ENCODE data around the gene HRCT1. TPM values are rescaled to one million over a fixed set of nuclear protein-coding genes. Genes with fewer than 3 reads are reported as not detected.
A peak's percentile ranks its signal among the peaks of the same experiment; 100 is the strongest.
"Not testable (repeated sequence)": the region's sequence is repeated elsewhere in the genome, so short reads cannot be mapped to it uniquely, and the experiment has no call there.

The HRCT1 gene
- total RNA-seq = not detected

GRCh38 chr9:35905912-35906679 is at the start of gene HRCT1:
TSS of gene HRCT1 (plus strand) at chr9:35906202. CDS start at chr9:35906288, 86 bp downstream.
- no peak for DNase-seq

GRCh38 chr9:35856206-35856605 is 49.8 kb upstream of the HRCT1 start:
- DNase-seq = no peak

- no peak for DNase-seq
These were observed 49.1 kb upstream of the HRCT1 start for GRCh38 chr9:35856882-35857281.

GRCh38 chr9:35858458-35858857 is 47.5 kb upstream of the HRCT1 start:
- DNase-seq = no peak

- no peak for DNase-seq
These were observed 46.6 kb upstream of the HRCT1 start for GRCh38 chr9:35859310-35859989.

GRCh38 chr9:35859990-35860339 is 46.0 kb upstream of the HRCT1 start:
- DNase-seq = no peak

- DNase-seq = no peak
These were observed 44.7 kb upstream of the HRCT1 start for GRCh38 chr9:35861161-35861897.

GRCh38 chr9:35862328-35862727 is 43.7 kb upstream of the HRCT1 start:
- DNase-seq = no peak

- DNase-seq = no peak
These were observed 42.4 kb upstream of the HRCT1 start for GRCh38 chr9:35863583-35863982.

- DNase-seq = no peak
These were observed 41.2 kb upstream of the HRCT1 start for GRCh38 chr9:35864695-35865255.

- DNase-seq = no peak
These were observed 38.5 kb upstream of the HRCT1 start for GRCh38 chr9:35867538-35867937.

GRCh38 chr9:35868933-35869332 is 37.1 kb upstream of the HRCT1 start:
- no peak for DNase-seq

GRCh38 chr9:35869621-35870216 is 36.3 kb upstream of the HRCT1 start:
- DNase-seq = no peak

GRCh38 chr9:35870351-35870923 is 35.6 kb upstream of the HRCT1 start, which contains the start of gene OR13J1:
TSS of gene OR13J1 (minus strand) at chr9:35870401. CDS start at chr9:35870401, 0 bp downstream.
- DNase-seq = no peak

- DNase-seq = no peak
These were observed 34.5 kb upstream of the HRCT1 start for GRCh38 chr9:35871545-35871944.

GRCh38 chr9:35872505-35872904 is 33.5 kb upstream of the HRCT1 start:
- no peak for DNase-seq

GRCh38 chr9:35882263-35882848 is 23.6 kb upstream of the HRCT1 start:
- DNase-seq = peak; percentile 83

GRCh38 chr9:35882996-35883395 is 23.0 kb upstream of the HRCT1 start:
- DNase-seq = no peak

GRCh38 chr9:35884908-35885307 is 21.1 kb upstream of the HRCT1 start:
- not testable (repeated sequence) for DNase-seq

GRCh38 chr9:35891646-35892045 is 14.4 kb upstream of the HRCT1 start:
- no peak for DNase-seq

GRCh38 chr9:35892051-35892450 is 14.0 kb upstream of the HRCT1 start:
- DNase-seq = no peak

GRCh38 chr9:35896570-35896969 is 9.4 kb upstream of the HRCT1 start:
- no peak for DNase-seq
